GM10266 (cell line): ENCODE results near the gene LRG1.

Experiments
- DNase-seq: peaks from one replicate; pipeline ENCODE4 v3.0.0; 2012; ENCODE audit errors: extremely low spot score
- TF ChIP-seq, protein P1 (sequence below): IDR thresholded peaks from 2 replicates; pipeline ENCODE4 v1.5.1; 2012; ENCODE audit warnings: mild to moderate bottlenecking, low read depth; ENCODE audit not compliant: control insufficient read depth, insufficient read depth; ENCODE audit errors: missing control alignments

The LRG1 gene

DNA sequence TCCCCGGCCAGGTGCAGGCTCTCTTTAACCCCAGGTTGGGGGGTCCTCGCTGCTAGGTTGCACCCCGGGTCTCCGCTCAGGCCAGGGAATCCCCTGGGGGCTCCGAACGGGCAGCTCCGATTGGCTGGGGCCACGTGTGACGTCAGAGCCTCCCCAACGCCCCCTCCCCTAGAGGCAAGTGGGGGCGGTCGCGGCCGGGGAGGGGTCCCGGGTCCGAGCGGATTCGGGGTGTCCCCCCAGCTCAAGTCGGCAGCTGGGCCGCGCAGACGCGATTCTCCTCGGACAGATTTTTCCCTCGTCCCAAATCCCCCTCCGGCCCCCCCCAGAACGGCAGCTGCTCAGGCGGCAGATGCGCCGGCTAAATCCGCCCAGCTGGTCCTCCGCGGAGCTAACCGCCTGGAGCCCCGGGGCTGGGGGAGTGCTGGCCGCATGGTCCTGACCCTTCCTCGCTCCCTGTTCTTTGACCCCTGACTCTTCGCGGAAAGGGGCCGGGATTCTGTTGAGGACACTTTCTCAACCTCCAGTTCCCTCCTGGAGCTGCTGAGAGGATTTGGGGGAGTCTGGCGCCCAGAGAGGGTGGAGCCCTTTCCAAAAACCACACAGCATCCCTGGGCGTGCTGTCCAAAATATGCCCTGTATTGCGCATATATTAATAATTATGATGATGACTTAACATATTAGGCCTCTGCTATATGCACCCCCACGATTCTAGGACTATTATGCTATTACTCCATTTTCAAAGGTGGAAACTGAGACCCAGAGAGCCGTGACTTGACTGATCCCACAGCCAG lies 45.0 kb upstream of the LRG1 start:
- TF ChIP-seq, protein P1, sequence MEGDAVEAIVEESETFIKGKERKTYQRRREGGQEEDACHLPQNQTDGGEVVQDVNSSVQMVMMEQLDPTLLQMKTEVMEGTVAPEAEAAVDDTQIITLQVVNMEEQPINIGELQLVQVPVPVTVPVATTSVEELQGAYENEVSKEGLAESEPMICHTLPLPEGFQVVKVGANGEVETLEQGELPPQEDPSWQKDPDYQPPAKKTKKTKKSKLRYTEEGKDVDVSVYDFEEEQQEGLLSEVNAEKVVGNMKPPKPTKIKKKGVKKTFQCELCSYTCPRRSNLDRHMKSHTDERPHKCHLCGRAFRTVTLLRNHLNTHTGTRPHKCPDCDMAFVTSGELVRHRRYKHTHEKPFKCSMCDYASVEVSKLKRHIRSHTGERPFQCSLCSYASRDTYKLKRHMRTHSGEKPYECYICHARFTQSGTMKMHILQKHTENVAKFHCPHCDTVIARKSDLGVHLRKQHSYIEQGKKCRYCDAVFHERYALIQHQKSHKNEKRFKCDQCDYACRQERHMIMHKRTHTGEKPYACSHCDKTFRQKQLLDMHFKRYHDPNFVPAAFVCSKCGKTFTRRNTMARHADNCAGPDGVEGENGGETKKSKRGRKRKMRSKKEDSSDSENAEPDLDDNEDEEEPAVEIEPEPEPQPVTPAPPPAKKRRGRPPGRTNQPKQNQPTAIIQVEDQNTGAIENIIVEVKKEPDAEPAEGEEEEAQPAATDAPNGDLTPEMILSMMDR: no peak
- DNase-seq: no peak

DNA sequence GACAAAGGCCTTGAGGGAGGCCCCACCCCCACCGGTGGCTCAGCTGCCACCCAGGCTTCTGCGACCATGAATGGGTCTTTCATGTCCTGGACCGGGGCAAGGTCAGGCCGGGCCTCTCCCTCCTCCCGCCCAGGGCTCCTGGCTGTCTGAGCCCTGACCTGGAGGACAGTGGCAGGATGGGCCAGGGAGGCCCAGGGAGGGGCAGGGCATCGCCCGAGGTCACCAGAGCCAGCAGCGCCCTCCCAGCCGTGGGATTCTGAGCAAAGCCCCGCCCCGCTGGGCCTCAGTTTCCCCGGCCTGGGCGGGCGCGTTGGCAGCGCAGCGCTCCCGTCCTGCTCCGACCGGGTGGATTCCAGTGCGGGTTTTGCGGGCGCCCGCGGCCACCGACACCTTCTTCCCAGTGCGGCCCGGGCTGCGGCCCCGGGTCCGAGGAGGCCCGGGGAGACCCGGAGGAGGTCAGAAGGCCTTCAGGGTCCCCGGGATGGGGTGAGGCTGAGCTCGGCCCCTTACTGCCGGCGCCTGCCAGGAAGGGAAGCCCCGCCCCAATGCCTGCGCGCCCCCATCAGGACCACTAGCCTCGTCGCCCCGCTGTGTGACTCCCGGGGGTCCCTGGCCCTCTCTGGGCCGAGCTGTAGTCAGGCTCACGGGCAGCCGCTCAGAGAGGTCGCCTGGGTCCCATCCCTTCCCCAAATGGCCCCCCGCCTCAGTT lies 44.3 kb upstream of the LRG1 start:
- TF ChIP-seq, protein P1: no peak
- no peak for DNase-seq

DNA sequence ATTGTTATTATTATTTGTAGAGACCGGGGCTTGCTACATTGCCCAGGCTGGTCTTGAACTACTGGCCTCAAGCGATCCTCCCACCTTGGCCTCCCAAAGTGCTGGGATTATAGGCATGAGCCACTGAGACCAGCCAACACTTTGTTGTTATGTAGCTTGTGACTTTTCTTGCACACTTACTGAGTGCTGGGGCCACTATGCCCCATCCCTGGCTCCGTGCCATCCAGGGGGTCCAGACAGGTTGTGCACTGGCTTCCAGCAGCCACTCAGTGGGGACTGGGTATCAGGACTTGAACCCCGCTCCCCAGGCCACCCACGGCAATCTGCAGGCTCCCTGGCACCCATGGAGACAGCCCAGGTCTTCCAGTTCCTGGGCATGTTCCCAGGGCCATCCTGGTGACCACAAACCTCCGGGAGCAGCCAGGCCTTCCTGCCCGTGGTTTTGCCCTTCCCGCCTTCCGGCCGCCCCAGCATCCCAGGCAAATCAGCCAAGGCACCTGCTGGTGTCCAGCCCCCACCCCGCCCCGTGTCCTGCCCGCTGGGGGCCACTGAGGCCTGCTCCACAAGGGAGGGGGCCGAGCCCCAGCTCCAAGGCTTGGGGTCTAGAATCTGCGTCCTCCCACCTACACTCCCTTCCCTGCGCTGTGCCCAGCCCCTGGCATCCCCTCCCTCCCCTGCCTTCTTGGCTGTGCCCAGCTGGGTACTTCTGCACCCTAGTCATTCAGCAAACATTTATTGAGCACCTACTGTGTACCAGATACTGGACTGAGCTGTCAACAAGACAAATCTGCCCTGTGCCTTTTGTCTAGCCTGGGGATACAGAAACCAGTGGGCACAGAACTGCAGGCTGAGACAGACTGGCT lies 43.4 kb upstream of the LRG1 start:
- TF ChIP-seq, protein P1: no peak
- no peak for DNase-seq

DNA sequence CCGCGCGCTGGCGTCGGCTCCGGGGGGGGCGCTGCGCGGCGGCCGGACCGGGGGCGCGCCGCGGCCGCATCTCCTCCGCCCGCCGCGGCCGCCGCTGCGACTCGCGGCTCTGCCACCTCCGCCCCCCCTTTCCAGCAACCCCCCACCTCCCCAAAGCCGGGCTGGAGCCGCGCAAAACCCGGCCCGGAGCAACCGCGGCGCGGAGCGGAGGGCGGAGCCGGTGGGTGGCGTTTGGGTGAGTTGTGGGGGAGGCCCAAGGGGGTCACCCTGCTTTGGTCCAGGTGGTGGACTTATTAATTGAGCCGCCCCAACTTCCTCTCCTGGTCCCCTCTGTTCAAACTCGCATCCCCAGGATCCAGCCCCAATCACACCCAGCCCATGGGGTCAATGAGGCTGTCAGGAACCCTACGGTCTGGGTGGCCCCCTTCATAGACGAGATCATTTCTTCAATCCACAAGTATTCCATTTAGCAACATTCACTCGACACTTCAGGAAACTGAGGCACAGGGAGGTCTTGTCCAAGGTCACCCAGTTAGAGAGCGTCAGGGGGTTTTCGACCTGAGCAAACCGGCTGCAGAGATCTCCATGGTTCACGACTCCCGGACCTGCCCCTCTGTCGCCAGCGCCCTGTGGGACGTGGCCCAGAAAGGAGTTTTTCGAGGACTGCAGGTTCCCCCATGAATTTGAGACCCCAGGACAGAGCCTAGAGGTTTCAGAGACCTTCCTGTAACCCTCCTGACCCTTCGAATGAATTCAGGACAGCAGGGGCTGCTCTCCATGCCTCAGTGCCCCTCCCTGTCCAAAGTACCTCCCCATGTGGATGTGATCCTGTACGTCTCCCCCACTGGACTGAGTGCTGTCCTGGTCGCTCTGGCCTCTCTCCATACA lies 42.1 kb upstream of the LRG1 start:
- peak; percentile 79 for DNase-seq

DNA sequence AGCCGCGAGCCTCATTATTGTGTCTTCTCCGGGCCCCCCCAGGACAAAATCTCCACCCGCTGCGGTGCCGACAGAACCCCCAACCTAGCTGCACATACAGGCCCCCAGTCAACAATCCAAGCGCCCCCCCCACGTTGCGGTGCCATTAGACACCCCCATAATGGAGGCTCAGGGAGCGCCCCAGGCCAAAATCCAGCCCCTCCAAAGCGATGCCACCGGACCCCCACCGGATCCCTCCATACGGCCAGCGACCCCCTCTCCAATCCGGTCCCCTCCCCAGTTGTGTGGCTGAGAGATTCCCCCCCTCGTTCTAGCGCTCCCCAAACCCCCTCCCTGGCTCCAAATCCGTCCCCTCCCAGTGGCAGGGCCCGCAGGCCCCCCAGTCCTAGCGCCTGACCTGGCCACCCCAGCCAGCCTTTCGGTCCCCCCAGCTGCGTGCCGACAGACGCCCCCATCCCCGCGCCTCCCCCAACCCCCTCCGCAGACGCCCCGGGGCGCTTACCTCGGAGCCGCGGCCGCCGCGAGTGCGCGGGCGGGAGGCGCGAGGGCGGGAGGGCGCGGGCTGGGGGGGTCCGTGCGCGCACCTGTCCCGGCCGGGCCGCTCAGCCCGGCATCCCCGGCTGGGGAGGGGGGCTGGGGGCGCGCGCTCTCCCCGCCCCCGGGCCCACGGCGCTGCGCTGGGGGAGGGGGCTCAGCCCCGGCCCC lies 41.3 kb upstream of the LRG1 start:
- TF ChIP-seq, protein P1: no peak
- DNase-seq: no peak

More for the DNA sequence above, 42.1 kb upstream of the LRG1 start:
- TF ChIP-seq, protein P1: no peak

DNA sequence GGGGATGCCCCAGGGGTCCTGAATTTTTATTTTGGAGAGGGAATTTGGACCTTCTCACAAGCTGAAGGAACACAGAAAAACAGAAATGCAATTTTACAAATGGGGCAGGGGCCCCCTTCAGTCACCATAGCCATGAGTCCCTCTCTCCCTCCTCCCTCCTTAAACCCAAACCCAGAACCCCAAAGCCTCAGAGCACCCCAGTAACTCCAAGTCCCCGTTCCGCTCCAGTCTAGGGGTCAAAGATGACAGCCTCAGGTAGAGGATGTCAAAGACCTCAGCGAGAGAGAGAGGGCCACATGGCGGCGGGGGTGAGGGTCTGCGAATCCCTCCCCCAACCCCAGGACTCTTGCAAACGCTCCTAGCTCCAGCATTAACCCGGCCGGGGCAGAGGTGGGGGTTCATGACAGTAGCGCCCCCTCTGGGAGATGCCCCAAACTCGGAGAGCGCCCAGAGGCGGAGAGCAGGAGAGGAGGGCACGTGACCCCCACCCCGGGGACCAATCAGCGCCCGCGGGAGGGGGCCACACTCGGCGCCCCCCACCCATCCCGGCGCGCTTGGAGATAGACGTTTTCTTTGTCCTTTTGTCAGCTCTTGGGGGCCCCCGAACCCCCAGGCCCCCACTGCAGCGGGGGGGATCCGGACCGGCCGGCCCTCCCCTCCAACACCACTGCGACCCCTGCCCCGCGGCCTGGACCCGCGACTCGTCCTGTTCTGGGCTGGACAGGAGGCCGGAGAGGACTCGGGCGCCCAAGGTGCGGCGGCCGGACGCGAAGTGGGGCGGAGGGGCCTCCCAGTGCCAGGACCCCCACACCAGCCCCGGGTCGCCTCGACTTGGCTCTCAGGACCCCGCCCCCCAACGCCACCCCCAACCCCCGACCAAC lies 40.4 kb upstream of the LRG1 start:
- TF ChIP-seq, protein P1: no peak
- no peak for DNase-seq
